ENCODE results near the gene VWDE.

Gene VWDE

GRCh38 chr7:12425311-12425710, 21.6 kb upstream of the VWDE start:
- ATAC-seq (ENCODE audit: low read depth) (no peak), DNase-seq (ENCODE audit: low spot score) (no peak)
- Histone ChIP-seq H3K9me3 (ENCODE audit: severe bottlenecking) (no peaks in the 10 kb centered on the region), H3K27ac (ENCODE audit: poor library complexity, severe bottlenecking) (no peak overlapping the region), H3K4me3 (ENCODE audit: severe bottlenecking) (no peak overlapping the region), H3K36me3 (ENCODE audit: low read depth) (no peaks in the 10 kb centered on the region), H3K27me3 (ENCODE audit: insufficient read depth, poor library complexity, severe bottlenecking) (no peaks in the 10 kb centered on the region), H3K4me1 (ENCODE audit: insufficient read depth, poor library complexity, severe bottlenecking) (peaks cover 30% of the 10 kb centered on the region)
- no peak for TF ChIP-seq CTCF (IDR thresholded peaks at IDR 0.05; ENCODE audit: poor library complexity, severe bottlenecking)

- H3K27ac ChIP-seq (ENCODE audit: poor library complexity, severe bottlenecking), result peak overlapping the region; percentile 83
- DNase-seq (ENCODE audit: low spot score) (no peak), ATAC-seq (ENCODE audit: low read depth) (peak; percentile 33; the same call in 2 of the 3 replicates)
- H3K4me3 ChIP-seq (ENCODE audit: severe bottlenecking), result no peak overlapping the region
- no peaks in the 10 kb centered on the region for H3K9me3 ChIP-seq (ENCODE audit: severe bottlenecking)
- peaks cover 30% of the 10 kb centered on the region for H3K4me1 ChIP-seq (ENCODE audit: insufficient read depth, poor library complexity, severe bottlenecking)
- no peaks in the 10 kb centered on the region for H3K27me3 ChIP-seq (ENCODE audit: insufficient read depth, poor library complexity, severe bottlenecking)
- no peak for TF ChIP-seq CTCF (IDR thresholded peaks at IDR 0.05; ENCODE audit: poor library complexity, severe bottlenecking)
- no peaks in the 10 kb centered on the region for H3K36me3 ChIP-seq (ENCODE audit: low read depth)
Measured at GRCh38 chr7:12423997-12424745, 20.5 kb upstream of the VWDE start.

- Histone ChIP-seq H3K4me3 (ENCODE audit: severe bottlenecking) (no peak overlapping the region), H3K4me1 (ENCODE audit: insufficient read depth, poor library complexity, severe bottlenecking) (peaks cover 30% of the 10 kb centered on the region), H3K27me3 (ENCODE audit: insufficient read depth, poor library complexity, severe bottlenecking) (no peaks in the 10 kb centered on the region), H3K9me3 (ENCODE audit: severe bottlenecking) (no peaks in the 10 kb centered on the region), H3K36me3 (ENCODE audit: low read depth) (no peaks in the 10 kb centered on the region), H3K27ac (ENCODE audit: poor library complexity, severe bottlenecking) (peak overlapping the region; percentile 83)
- no peak for DNase-seq (ENCODE audit: low spot score)
- no peak for TF ChIP-seq CTCF (IDR thresholded peaks at IDR 0.05; ENCODE audit: poor library complexity, severe bottlenecking)
- ATAC-seq (ENCODE audit: low read depth), result peak; percentile 73
Measured at GRCh38 chr7:12423355-12423996, 19.8 kb upstream of the VWDE start.

- ATAC-seq (ENCODE audit: low read depth) (peak; percentile 85), DNase-seq (ENCODE audit: low spot score) (no peak)
- Histone ChIP-seq H3K27ac (ENCODE audit: poor library complexity, severe bottlenecking) (peak overlapping the region; percentile 83), H3K27me3 (ENCODE audit: insufficient read depth, poor library complexity, severe bottlenecking) (no peaks in the 10 kb centered on the region), H3K4me1 (ENCODE audit: insufficient read depth, poor library complexity, severe bottlenecking) (peaks cover 30% of the 10 kb centered on the region), H3K9me3 (ENCODE audit: severe bottlenecking) (no peaks in the 10 kb centered on the region), H3K4me3 (ENCODE audit: severe bottlenecking) (no peak overlapping the region), H3K36me3 (ENCODE audit: low read depth) (no peaks in the 10 kb centered on the region)
- TF ChIP-seq CTCF (IDR thresholded peaks at IDR 0.05; ENCODE audit: poor library complexity, severe bottlenecking), result no peak
Measured at GRCh38 chr7:12422554-12423320, 19.1 kb upstream of the VWDE start.

All from RWPE2 (cell line).